Activated CD4-positive, alpha-beta T cell treated with anti-CD3 and anti-CD28 coated beads for 24 hours (primary cell): ENCODE measurements around the gene ARL14EP.

ENCODE experiments used
- DNase-seq, 2 donors: peaks; one replicate each; pipeline ENCODE4 v3.0.0-alpha.2; 2020; ENCODE audit warnings: low read depth in 2 of 2

ARL14EP gene

GRCh38 chr11:30326906-30327305 is 4.0 kb downstream of the ARL14EP start:
- no peak for DNase-seq

GRCh38 chr11:30328681-30329080 is 5.8 kb downstream of the ARL14EP start:
- no peak for DNase-seq

- no peak for DNase-seq
These were observed 6.4 kb downstream of the ARL14EP start for GRCh38 chr11:30329150-30329940.

GRCh38 chr11:30333405-30333804 is 10.5 kb downstream of the ARL14EP start:
- DNase-seq = no peak

GRCh38 chr11:30342736-30343166 is 19.8 kb downstream of the ARL14EP start:
- no peak for DNase-seq

- no peak for DNase-seq
These were observed 21.2 kb downstream of the ARL14EP start for GRCh38 chr11:30344085-30344484.

- no peak for DNase-seq
These were observed 22.7 kb downstream of the ARL14EP start for GRCh38 chr11:30345644-30346043.

- no peak for DNase-seq
These were observed 23.3 kb downstream of the ARL14EP start for GRCh38 chr11:30346068-30346688.

GRCh38 chr11:30348035-30348434 is 25.1 kb downstream of the ARL14EP start:
- no peak for DNase-seq

GRCh38 chr11:30349885-30350284 is 27.0 kb downstream of the ARL14EP start:
- no peak for DNase-seq

- no peak for DNase-seq
These were observed 27.5 kb downstream of the ARL14EP start for GRCh38 chr11:30350384-30350783.

- no peak for DNase-seq
These were observed 28.2 kb downstream of the ARL14EP start for GRCh38 chr11:30351061-30351460.

GRCh38 chr11:30356391-30356790 is 33.5 kb downstream of the ARL14EP start:
- DNase-seq = no peak

- DNase-seq = no peak
These were observed 35.0 kb downstream of the ARL14EP start for GRCh38 chr11:30357872-30358271.

GRCh38 chr11:30358536-30358935 is 35.6 kb downstream of the ARL14EP start:
- DNase-seq = no peak

GRCh38 chr11:30360741-30361140 is 37.8 kb downstream of the ARL14EP start:
- DNase-seq = no peak

GRCh38 chr11:30364139-30364836 is 41.4 kb downstream of the ARL14EP start:
- no peak for DNase-seq

- DNase-seq = no peak
These were observed 42.1 kb downstream of the ARL14EP start for GRCh38 chr11:30364837-30365482.

GRCh38 chr11:30365793-30366517 is 43.1 kb downstream of the ARL14EP start:
- no peak for DNase-seq

GRCh38 chr11:30368394-30368793 is 45.5 kb downstream of the ARL14EP start:
- DNase-seq = no peak

- no peak for DNase-seq
These were observed 47.3 kb downstream of the ARL14EP start for GRCh38 chr11:30370164-30370563.

- no peak for DNase-seq
These were observed 54.4 kb downstream of the ARL14EP start for GRCh38 chr11:30377347-30377746.
